ENCODE data around the gene KMT2C.

Gene KMT2C

GRCh38 chr7:152200395-152200794 is 235.4 kb downstream of the KMT2C start:
- no peak for ATAC-seq
- Mint-ChIP-seq H3K4me1 (no peaks in the 10 kb centered on the region), H3K36me3 (peaks cover 54% of the 10 kb centered on the region)

GRCh38 chr7:152196391-152196790 is 239.4 kb downstream of the KMT2C start:
- Mint-ChIP-seq H3K27me3 (no peaks in the 10 kb centered on the region), H3K4me3 (no peak overlapping the region), H3K4me1 (peaks cover 2% of the 10 kb centered on the region), H3K36me3 (peaks cover 68% of the 10 kb centered on the region), H3K27ac (no peak overlapping the region), H3K9me3 (no peaks in the 10 kb centered on the region)
- no peak for ATAC-seq

More at GRCh38 chr7:152200395-152200794, 235.4 kb downstream of the KMT2C start:
- Mint-ChIP-seq H3K27me3 (no peaks in the 10 kb centered on the region), H3K4me3 (no peak overlapping the region), H3K9me3 (no peaks in the 10 kb centered on the region), H3K27ac (no peak overlapping the region)

GRCh38 chr7:152193880-152194279 is 241.9 kb downstream of the KMT2C start:
- Mint-ChIP-seq H3K27me3 (no peaks in the 10 kb centered on the region), H3K4me1 (peaks cover 6% of the 10 kb centered on the region), H3K4me3 (no peak overlapping the region), H3K36me3 (peaks cover 82% of the 10 kb centered on the region), H3K27ac (no peak overlapping the region), H3K9me3 (no peaks in the 10 kb centered on the region)
- no peak for ATAC-seq

GRCh38 chr7:152189061-152189460 is 246.7 kb downstream of the KMT2C start:
- Mint-ChIP-seq H3K27me3 (no peaks in the 10 kb centered on the region), H3K4me3 (no peak overlapping the region), H3K27ac (no peak overlapping the region), H3K36me3 (peaks cover 49% of the 10 kb centered on the region), H3K9me3 (no peaks in the 10 kb centered on the region), H3K4me1 (peaks cover 6% of the 10 kb centered on the region)
- ATAC-seq, result no peak

GRCh38 chr7:152185558-152185957 is 250.2 kb downstream of the KMT2C start:
- H3K9me3 Mint-ChIP-seq, result no peaks in the 10 kb centered on the region
- ATAC-seq, result no peak
- H3K4me1 Mint-ChIP-seq, result no peaks in the 10 kb centered on the region
- H3K4me3 Mint-ChIP-seq, result no peak overlapping the region
- peaks cover 32% of the 10 kb centered on the region for H3K36me3 Mint-ChIP-seq
- H3K27me3 Mint-ChIP-seq, result no peaks in the 10 kb centered on the region
- H3K27ac Mint-ChIP-seq, result no peak overlapping the region

- H3K9me3 Mint-ChIP-seq, result no peaks in the 10 kb centered on the region
- no peak for ATAC-seq
- peak overlapping the region; percentile 5 for H3K27ac Mint-ChIP-seq
- peaks cover 51% of the 10 kb centered on the region for H3K36me3 Mint-ChIP-seq
- H3K27me3 Mint-ChIP-seq, result no peaks in the 10 kb centered on the region
- peaks cover 24% of the 10 kb centered on the region for H3K4me1 Mint-ChIP-seq
- no peak overlapping the region for H3K4me3 Mint-ChIP-seq
Observed at GRCh38 chr7:152180587-152180986, 255.2 kb downstream of the KMT2C start.

GRCh38 chr7:152180048-152180447 is 255.8 kb downstream of the KMT2C start:
- peaks cover 24% of the 10 kb centered on the region for H3K4me1 Mint-ChIP-seq
- H3K4me3 Mint-ChIP-seq, result no peak overlapping the region
- no peak overlapping the region for H3K27ac Mint-ChIP-seq

GRCh38 chr7:152178405-152179058 is 257.3 kb downstream of the KMT2C start:
- peaks cover 53% of the 10 kb centered on the region for H3K36me3 Mint-ChIP-seq

More at GRCh38 chr7:152180048-152180447, 255.8 kb downstream of the KMT2C start:
- ATAC-seq, result no peak
- Mint-ChIP-seq H3K27me3 (no peaks in the 10 kb centered on the region), H3K9me3 (no peaks in the 10 kb centered on the region), H3K36me3 (peaks cover 51% of the 10 kb centered on the region)

GRCh38 chr7:152177681-152178404 is 258.0 kb downstream of the KMT2C start:
- H3K4me1 Mint-ChIP-seq, result peaks cover 24% of the 10 kb centered on the region
- no peaks in the 10 kb centered on the region for H3K9me3 Mint-ChIP-seq
- ATAC-seq, result no peak
- H3K27me3 Mint-ChIP-seq, result no peaks in the 10 kb centered on the region
- H3K36me3 Mint-ChIP-seq, result peaks cover 57% of the 10 kb centered on the region
- H3K4me3 Mint-ChIP-seq, result no peak overlapping the region
- H3K27ac Mint-ChIP-seq, result peak overlapping the region; percentile 51

More at GRCh38 chr7:152178405-152179058, 257.3 kb downstream of the KMT2C start:
- H3K27ac Mint-ChIP-seq, result peak overlapping the region; percentile 51
- H3K4me1 Mint-ChIP-seq, result peaks cover 24% of the 10 kb centered on the region
- H3K27me3 Mint-ChIP-seq, result no peaks in the 10 kb centered on the region
- H3K4me3 Mint-ChIP-seq, result no peak overlapping the region
- ATAC-seq, result no peak
- no peaks in the 10 kb centered on the region for H3K9me3 Mint-ChIP-seq

- Mint-ChIP-seq H3K4me3 (no peak overlapping the region), H3K27me3 (no peaks in the 10 kb centered on the region), H3K36me3 (peaks cover 51% of the 10 kb centered on the region), H3K4me1 (peaks cover 24% of the 10 kb centered on the region), H3K9me3 (no peaks in the 10 kb centered on the region), H3K27ac (peak overlapping the region; percentile 51)
- ATAC-seq, result peak; percentile 76
Observed at GRCh38 chr7:152176797-152177196, 259.0 kb downstream of the KMT2C start.

GRCh38 chr7:152173372-152174070 is 262.3 kb downstream of the KMT2C start:
- no peaks in the 10 kb centered on the region for H3K9me3 Mint-ChIP-seq
- peaks cover 22% of the 10 kb centered on the region for H3K4me1 Mint-ChIP-seq
- no peak overlapping the region for H3K27ac Mint-ChIP-seq
- peaks cover 28% of the 10 kb centered on the region for H3K36me3 Mint-ChIP-seq
- no peaks in the 10 kb centered on the region for H3K27me3 Mint-ChIP-seq
- H3K4me3 Mint-ChIP-seq, result no peak overlapping the region
- ATAC-seq, result no peak

GRCh38 chr7:152162287-152162686 is 273.5 kb downstream of the KMT2C start:
- ATAC-seq, result no peak
- Mint-ChIP-seq H3K4me1 (peaks cover 41% of the 10 kb centered on the region), H3K4me3 (no peak overlapping the region), H3K27ac (peak overlapping the region; percentile 21), H3K9me3 (no peaks in the 10 kb centered on the region), H3K27me3 (no peaks in the 10 kb centered on the region), H3K36me3 (peaks cover 45% of the 10 kb centered on the region)

- peaks cover 41% of the 10 kb centered on the region for H3K4me1 Mint-ChIP-seq
- H3K27me3 Mint-ChIP-seq, result no peaks in the 10 kb centered on the region
- H3K4me3 Mint-ChIP-seq, result no peak overlapping the region
- H3K27ac Mint-ChIP-seq, result peak overlapping the region; percentile 64
- H3K36me3 Mint-ChIP-seq, result peaks cover 36% of the 10 kb centered on the region
- H3K9me3 Mint-ChIP-seq, result no peaks in the 10 kb centered on the region
- ATAC-seq, result no peak
Observed at GRCh38 chr7:152161171-152161570, 274.6 kb downstream of the KMT2C start.

GRCh38 chr7:152158801-152159587 is 276.8 kb downstream of the KMT2C start:
- no peaks in the 10 kb centered on the region for H3K27me3 Mint-ChIP-seq
- ATAC-seq, result peak; percentile 97
- H3K9me3 Mint-ChIP-seq, result no peaks in the 10 kb centered on the region
- peak overlapping the region; percentile 0 for H3K4me3 Mint-ChIP-seq
- H3K36me3 Mint-ChIP-seq, result peaks cover 38% of the 10 kb centered on the region
- H3K27ac Mint-ChIP-seq, result peak overlapping the region; percentile 56
- H3K4me1 Mint-ChIP-seq, result peaks cover 41% of the 10 kb centered on the region

- Mint-ChIP-seq H3K27ac (peak overlapping the region; percentile 25), H3K36me3 (peaks cover 51% of the 10 kb centered on the region), H3K4me1 (no peaks in the 10 kb centered on the region), H3K4me3 (no peak overlapping the region), H3K9me3 (no peaks in the 10 kb centered on the region), H3K27me3 (no peaks in the 10 kb centered on the region)
- no peak for ATAC-seq
Observed at GRCh38 chr7:152152267-152152666, 283.5 kb downstream of the KMT2C start.
